ENCODE data around the gene ANGPT4. TPM values are rescaled to one million over a fixed set of nuclear protein-coding genes. Genes with fewer than 3 reads are reported as not detected.

ANGPT4 gene
- total RNA-seq, 6 experiments from 2014 or later: 0.04 to 0.12 TPM; not detected in 4

GRCh38 chr20:881783-882144, 34.4 kb downstream of the ANGPT4 start:
- ATAC-seq (no peak), DNase-seq (no peak)
- TF ChIP-seq POLR2A (IDR thresholded peaks at IDR 0.05) (no peak), CTCF (IDR thresholded peaks at IDR 0.05) (no peak)
- Histone ChIP-seq H3K27ac (no peak overlapping the region), H3K4me3 (no peak overlapping the region), H3K27me3 (peaks cover 0 to 9% of the 10 kb centered on the region in 2 donors), H3K9me3 (no peaks in the 10 kb centered on the region), H3K36me3 (no peaks in the 10 kb centered on the region), H3K4me1 (no peaks in the 10 kb centered on the region)
- intact Hi-C loops (cut with DNase I): no loop called here

GRCh38 chr20:881051-881782, 34.9 kb downstream of the ANGPT4 start:
- peak in 2 of 4 donors; percentile 39 to 48 for ATAC-seq
- no peaks in the 10 kb centered on the region for H3K36me3 ChIP-seq
- peaks cover 0 to 9% of the 10 kb centered on the region in 2 donors for H3K27me3 ChIP-seq
- H3K9me3 ChIP-seq: no peaks in the 10 kb centered on the region
- no peak overlapping the region for H3K4me3 ChIP-seq
- H3K4me1 ChIP-seq: no peaks in the 10 kb centered on the region
- TF ChIP-seq CTCF (IDR thresholded peaks at IDR 0.05): no peak
- no peak for TF ChIP-seq POLR2A (IDR thresholded peaks at IDR 0.05)
- intact Hi-C loops (cut with DNase I): no loop called here
- DNase-seq: no peak
- WGBS (ENCODE audit: insufficient coverage, low coverage, low lambda C conversion rate, missing lambda C conversion rate): 46% methylated on average over 9 of the region's 10 CpGs
- H3K27ac ChIP-seq: no peak overlapping the region

DNA sequence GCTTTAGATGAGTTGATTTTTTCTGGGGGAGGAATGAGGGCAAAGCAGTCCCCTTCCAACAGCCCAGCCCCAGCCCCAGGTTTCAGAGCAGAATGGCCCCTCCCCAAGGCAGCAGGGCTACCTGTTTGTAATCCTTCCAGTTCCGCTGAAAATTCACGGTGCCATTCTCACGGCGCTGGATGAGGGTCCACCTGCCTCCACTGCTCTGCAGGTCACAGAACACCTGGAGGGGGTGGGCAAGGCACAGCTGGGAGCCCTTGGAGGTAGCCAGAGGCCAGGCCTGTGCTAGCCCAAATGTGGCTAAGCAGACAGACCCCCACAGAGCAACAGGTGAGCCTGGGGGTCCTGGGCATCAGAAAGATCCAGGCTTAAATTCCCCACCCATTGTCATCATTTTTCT, 36.5 kb downstream of the ANGPT4 start:
- H3K27ac ChIP-seq: no peak overlapping the region
- no peak for TF ChIP-seq CTCF (IDR thresholded peaks at IDR 0.05)
- TF ChIP-seq POLR2A (IDR thresholded peaks at IDR 0.05): no peak
- 56% methylated on average over 4 of the region's 4 CpGs for WGBS (ENCODE audit: insufficient coverage, low coverage, low lambda C conversion rate, missing lambda C conversion rate)
- no peaks in the 10 kb centered on the region for H3K9me3 ChIP-seq
- H3K27me3 ChIP-seq: peaks cover 0 to 2% of the 10 kb centered on the region in 2 donors
- no peaks in the 10 kb centered on the region for H3K36me3 ChIP-seq
- no peaks in the 10 kb centered on the region for H3K4me1 ChIP-seq
- no peak overlapping the region for H3K4me3 ChIP-seq
- DNase-seq: no peak
- ATAC-seq: no peak
- intact Hi-C loops (cut with DNase I): no loop called here

GRCh38 chr20:878511-879307, 37.4 kb downstream of the ANGPT4 start:
- Histone ChIP-seq H3K27me3 (no peaks in the 10 kb centered on the region), H3K9me3 (no peaks in the 10 kb centered on the region), H3K4me3 (no peak overlapping the region), H3K27ac (no peak overlapping the region), H3K4me1 (no peaks in the 10 kb centered on the region), H3K36me3 (no peaks in the 10 kb centered on the region)
- intact Hi-C loops (cut with DNase I): no loop called here
- no peak for ATAC-seq
- DNase-seq: no peak
- TF ChIP-seq POLR2A (IDR thresholded peaks at IDR 0.05): no peak
- TF ChIP-seq CTCF (IDR thresholded peaks at IDR 0.05): no peak
- WGBS (ENCODE audit: insufficient coverage, low coverage, low lambda C conversion rate, missing lambda C conversion rate): 49% methylated on average over 9 of the region's 9 CpGs
